ENCODE results near the gene SLC6A8. TPM values are rescaled to one million over a fixed set of nuclear protein-coding genes. Genes with fewer than 3 reads are reported as not detected.

SLC6A8 gene
- total RNA-seq, 1 donor from 2014 or later: 94.1 TPM

DNA sequence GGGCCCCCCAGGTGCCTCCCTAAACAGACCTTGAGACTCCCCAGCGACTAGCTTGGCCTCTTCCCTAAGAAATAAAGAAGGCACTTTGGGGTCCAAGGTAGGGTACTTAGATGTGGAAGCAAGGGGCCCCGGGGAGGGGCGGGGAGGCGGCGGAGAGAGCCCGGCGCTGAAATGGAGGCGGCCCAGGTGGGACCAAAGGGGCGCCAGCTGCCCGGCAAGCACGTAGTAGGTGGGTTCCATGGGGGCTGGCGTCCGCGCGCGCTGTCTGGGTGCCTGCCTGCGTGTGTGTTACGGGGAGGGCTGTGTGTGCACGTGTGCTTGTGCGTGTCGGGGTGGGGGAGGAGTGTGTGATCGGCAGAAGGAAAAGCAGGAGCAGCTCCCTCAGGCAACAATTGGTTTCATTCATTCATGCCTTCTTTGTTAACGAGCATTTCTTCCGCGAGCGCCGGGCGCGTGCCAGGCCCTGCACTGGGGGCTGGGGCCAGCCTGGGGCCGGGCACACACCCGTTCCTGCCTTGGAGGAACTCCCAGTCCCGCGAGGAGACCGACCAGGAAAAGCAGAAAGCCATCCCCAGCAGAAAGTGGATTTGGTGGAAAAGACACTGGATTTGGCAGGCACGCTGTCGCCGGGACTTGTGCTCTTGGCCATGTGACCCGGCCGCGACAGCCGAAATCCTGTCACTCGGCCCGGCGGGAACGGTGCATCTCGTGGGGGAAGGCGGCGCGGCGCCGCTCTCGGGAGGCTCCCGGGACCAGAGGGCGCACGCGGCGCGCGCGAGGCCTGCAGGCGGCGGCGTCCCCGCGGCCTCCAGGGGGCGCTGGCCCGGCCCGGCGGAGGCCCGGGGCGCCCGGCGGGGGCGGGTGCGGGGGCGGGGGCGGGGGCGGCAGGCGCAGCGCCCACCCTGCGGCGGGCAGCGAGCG is 44.0 kb upstream of the SLC6A8 start:
- peaks cover 6% of the 10 kb centered on the region for H4K20me1 ChIP-seq (ENCODE audit: low read depth)
- peaks cover 11% of the 10 kb centered on the region for H3K4me1 ChIP-seq
- H3K4me2 ChIP-seq: peak overlapping the region; percentile 79
- no peaks in the 10 kb centered on the region for H3K36me3 Mint-ChIP-seq
- DNase-seq (ENCODE audit: low spot score): peak; percentile 61
- H3K27ac ChIP-seq: no peak overlapping the region
- peaks cover 41% of the 10 kb centered on the region for H3K27me3 Mint-ChIP-seq (ENCODE audit: insufficient read depth, low read depth)
- no peak overlapping the region for H2AFZ ChIP-seq (replicated peaks)
- peaks cover 5% of the 10 kb centered on the region for H3F3A ChIP-seq (ENCODE audit: low read depth)
- H3K4me1 Mint-ChIP-seq: peaks cover 14% of the 10 kb centered on the region
- peak overlapping the region; percentile 78 for H3K4me3 Mint-ChIP-seq
- no peaks in the 10 kb centered on the region for H3K79me2 ChIP-seq (ENCODE audit: low read depth)
- no peak overlapping the region for H3K27ac Mint-ChIP-seq
- peak overlapping the region; percentile 36 for H3K4me3 ChIP-seq
- no peaks in the 10 kb centered on the region for H3K36me3 ChIP-seq
- no peak overlapping the region for H3K9ac ChIP-seq
- TF ChIP-seq EZH2 (IDR thresholded peaks at IDR 0.05) (peak; percentile 94), EZH2phosphoT487 (IDR thresholded peaks at IDR 0.05) (peak; percentile 83), CTCF (IDR thresholded peaks at IDR 0.05) (peak; percentile 16)
- peaks cover 14% of the 10 kb centered on the region for H3K9me3 Mint-ChIP-seq
- H3K9me3 ChIP-seq (ENCODE audit: low read depth): no peaks in the 10 kb centered on the region
- H3K27me3 ChIP-seq: peaks cover 92% of the 10 kb centered on the region

- Mint-ChIP-seq H3K4me1 (peaks cover 14% of the 10 kb centered on the region), H3K9me3 (peaks cover 14% of the 10 kb centered on the region), H3K27ac (no peak overlapping the region), H3K4me3 (peak overlapping the region; percentile 78), H3K36me3 (no peaks in the 10 kb centered on the region), H3K27me3 (ENCODE audit: insufficient read depth, low read depth) (peaks cover 42% of the 10 kb centered on the region)
- peak; percentile 60 for DNase-seq (ENCODE audit: low spot score)
- no peaks in the 10 kb centered on the region for H3K36me3 ChIP-seq
- H3K27me3 ChIP-seq: peaks cover 99% of the 10 kb centered on the region
- H3K27ac ChIP-seq: no peak overlapping the region
- no peaks in the 10 kb centered on the region for H3K9me3 ChIP-seq (ENCODE audit: low read depth)
- TF ChIP-seq EZH2 (IDR thresholded peaks at IDR 0.05) (no peak), EZH2phosphoT487 (IDR thresholded peaks at IDR 0.05) (no peak), CTCF (IDR thresholded peaks at IDR 0.05) (peak; percentile 23)
- peaks cover 8% of the 10 kb centered on the region for H4K20me1 ChIP-seq (ENCODE audit: low read depth)
- peaks cover 5% of the 10 kb centered on the region for H3F3A ChIP-seq (ENCODE audit: low read depth)
- no peaks in the 10 kb centered on the region for H3K79me2 ChIP-seq (ENCODE audit: low read depth)
- H3K4me3 ChIP-seq: peak overlapping the region; percentile 32
- H3K4me1 ChIP-seq: peaks cover 11% of the 10 kb centered on the region
- H3K4me2 ChIP-seq: peak overlapping the region; percentile 74
- no peak overlapping the region for H2AFZ ChIP-seq (replicated peaks)
- H3K9ac ChIP-seq: no peak overlapping the region
Observed at GRCh38 chrX:153644356-153645125, 43.2 kb upstream of the SLC6A8 start.

- no peak overlapping the region for H3K27ac Mint-ChIP-seq
Observed at GRCh38 chrX:153645151-153645550, 42.6 kb upstream of the SLC6A8 start.

More at GRCh38 chrX:153645151-153645550, 42.6 kb upstream of the SLC6A8 start:
- DNase-seq (ENCODE audit: low spot score): no peak
- Histone ChIP-seq H3K4me3 (no peak overlapping the region), H3K9me3 (ENCODE audit: low read depth) (no peaks in the 10 kb centered on the region), H3K9ac (no peak overlapping the region), H3K36me3 (no peaks in the 10 kb centered on the region), H3K4me1 (peaks cover 11% of the 10 kb centered on the region), H3K27ac (no peak overlapping the region), H3K27me3 (peaks cover 94% of the 10 kb centered on the region), H3K79me2 (ENCODE audit: low read depth) (no peaks in the 10 kb centered on the region), H2AFZ (replicated peaks) (no peak overlapping the region), H3K4me2 (no peak overlapping the region), H4K20me1 (ENCODE audit: low read depth) (peaks cover 8% of the 10 kb centered on the region), H3F3A (ENCODE audit: low read depth) (peaks cover 5% of the 10 kb centered on the region)
- peaks cover 16% of the 10 kb centered on the region for H3K9me3 Mint-ChIP-seq
- no peaks in the 10 kb centered on the region for H3K36me3 Mint-ChIP-seq
- TF ChIP-seq EZH2 (IDR thresholded peaks at IDR 0.05) (no peak), EZH2phosphoT487 (IDR thresholded peaks at IDR 0.05) (no peak), CTCF (IDR thresholded peaks at IDR 0.05) (no peak)
- peaks cover 42% of the 10 kb centered on the region for H3K27me3 Mint-ChIP-seq (ENCODE audit: insufficient read depth, low read depth)
- peaks cover 14% of the 10 kb centered on the region for H3K4me1 Mint-ChIP-seq
- no peak overlapping the region for H3K4me3 Mint-ChIP-seq

All from neural progenitor cell (in vitro differentiated cells).